Caco-2 (cell line): ENCODE results near the gene GASK1A. TPM values are rescaled to one million over a fixed set of nuclear protein-coding genes. Genes with fewer than 3 reads are reported as not detected.
A peak's percentile ranks its signal among the peaks of the same experiment; 100 is the strongest.

Experiments
- BruUV-seq: library from RNA; stranded (reverse); fragments of 400-500 nt; replicated peaks from 2 replicates; lab custom pipeline; 2021; lab: Mats Ljungman, UMichigan
- CTCF ChIA-PET: fragments of 300-600 bp; sonication (Branson Sonifier 250); formaldehyde crosslinking; loops from one replicate; lab custom pipeline; 2022; ENCODE audit warnings: antibody characterized with exemption; lab: Charles Lee
- POLR2A ChIA-PET: fragments of 300-600 bp; sonication (Branson Sonifier 250); formaldehyde crosslinking; loops from one replicate; lab custom pipeline; 2022; ENCODE audit warnings: antibody characterized with exemption; lab: Charles Lee
- DNase-seq, 2 experiments: peaks; one replicate each; pipeline versions ENCODE4 v3.0.0 to v3.0.0-alpha.2; 2020 to 2022
- H3K27me3 ChIP-seq: replicated peaks from 2 replicates; pipeline ENCODE4 v1.6.0; 2011; ENCODE audit warnings: low read length; ENCODE audit not compliant: control insufficient read depth, insufficient read depth
- H3K36me3 ChIP-seq: 2 replicates; pipeline ENCODE4 v1.5.1; 2011; ENCODE audit warnings: low read length; ENCODE audit not compliant: control insufficient read depth, insufficient read depth
- H3K4me1 ChIP-seq: fragments of 250-450 bp; sonication (Bioruptor Pico); 2 replicates; pipeline ENCODE4 v1.5.1; 2020; ENCODE audit warnings: mild to moderate bottlenecking
- H3K4me3 ChIP-seq: 2 replicates; pipeline ENCODE4 v1.5.1; 2011; ENCODE audit warnings: low read depth, mild to moderate bottlenecking, control low read depth, low read length
- H3K9me3 ChIP-seq: fragments of 250-450 bp; sonication (Bioruptor Pico); 2 replicates; pipeline ENCODE4 v1.5.1; 2020; ENCODE audit warnings: mild to moderate bottlenecking, moderate library complexity
- H3K27ac Mint-ChIP-seq: one replicate; pipeline ENCODE4 v1.8.0; 2022; ENCODE audit warnings: mixed read lengths; ENCODE audit not compliant: unreplicated experiment
- H3K27me3 Mint-ChIP-seq: one replicate; pipeline ENCODE4 v1.8.0; 2022; ENCODE audit warnings: mixed read lengths; ENCODE audit not compliant: insufficient read depth, unreplicated experiment
- H3K36me3 Mint-ChIP-seq: one replicate; pipeline ENCODE4 v1.8.0; 2022; ENCODE audit warnings: mild to moderate bottlenecking, mixed read lengths; ENCODE audit not compliant: insufficient read depth, unreplicated experiment
- H3K4me1 Mint-ChIP-seq: one replicate; pipeline ENCODE4 v1.8.0; 2022; ENCODE audit warnings: low read depth, mixed read lengths; ENCODE audit not compliant: unreplicated experiment
- H3K4me3 Mint-ChIP-seq: one replicate; pipeline ENCODE4 v1.8.0; 2022; ENCODE audit warnings: mild to moderate bottlenecking, moderate library complexity, mixed read lengths; ENCODE audit not compliant: unreplicated experiment
- H3K9me3 Mint-ChIP-seq: one replicate; pipeline ENCODE4 v1.8.0; 2022; ENCODE audit warnings: mixed read lengths; ENCODE audit not compliant: unreplicated experiment
- CTCF ChIP-seq, 2 experiments: fragments of 200-600 bp in 1 of 2; IDR thresholded peaks; 1 replicate in 1 of 2; 2 replicates in 1 of 2; pipeline versions ENCODE4 v1.5.1 to v1.8.0; 2011 to 2022; ENCODE audit warnings: antibody characterized with exemption in 1 of 2, control low read depth in 1 of 2, inconsistent platforms in 1 of 2, low read depth in 1 of 2, low read length in 1 of 2, mild to moderate bottlenecking in 1 of 2, moderate library complexity in 1 of 2; ENCODE audit not compliant: insufficient read depth in 1 of 2, severe bottlenecking in 1 of 2, unreplicated experiment in 1 of 2
- intact Hi-C: fragments of 100-400 bp; cut with micrococcal nuclease; formaldehyde crosslinking; loops from one replicate; pipeline ENCODE4 v1.10.0; 2022; ENCODE audit not compliant: unreplicated experiment
- total RNA-seq: library from RNA; stranded (reverse); gene quantifications from 2 replicates; pipeline ENCODE4 v1.2.3, GENCODE V29; 2022

The GASK1A gene
- total RNA-seq, 1 experiment from 2014 or later, result 0.16 TPM

GRCh38 chr3:43018246-43018645 is 39.1 kb downstream of the GASK1A start:
- Histone ChIP-seq H3K9me3 (0 out of 2 replicates have a peak, but pooled peaks cover 5% of the 10 kb centered on the region), H3K27me3 (no peaks in the 10 kb centered on the region), H3K4me3 (no peak overlapping the region), H3K36me3 (no peaks in the 10 kb centered on the region), H3K4me1 (no peaks in the 10 kb centered on the region)
- H3K4me1 Mint-ChIP-seq, result no peaks in the 10 kb centered on the region
- TF ChIP-seq CTCF (IDR thresholded peaks at IDR 0.05; ENCODE audit: insufficient read depth in 1 of 2, low read depth in 1 of 2, low read length in 1 of 2, severe bottlenecking in 1 of 2, unreplicated experiment in 1 of 2), result no peak
- intact Hi-C loops, result no loop called here
- no TSS peak for BruUV-seq
- H3K4me3 Mint-ChIP-seq, result no peak overlapping the region
- ChIA-PET CTCF (no interaction called here), POLR2A (no interaction called here)
- no peaks in the 10 kb centered on the region for H3K36me3 Mint-ChIP-seq
- DNase-seq, result no peak
- H3K27me3 Mint-ChIP-seq, result no peaks in the 10 kb centered on the region
- H3K9me3 Mint-ChIP-seq, result no peaks in the 10 kb centered on the region
- H3K27ac Mint-ChIP-seq, result no peak overlapping the region

DNA sequence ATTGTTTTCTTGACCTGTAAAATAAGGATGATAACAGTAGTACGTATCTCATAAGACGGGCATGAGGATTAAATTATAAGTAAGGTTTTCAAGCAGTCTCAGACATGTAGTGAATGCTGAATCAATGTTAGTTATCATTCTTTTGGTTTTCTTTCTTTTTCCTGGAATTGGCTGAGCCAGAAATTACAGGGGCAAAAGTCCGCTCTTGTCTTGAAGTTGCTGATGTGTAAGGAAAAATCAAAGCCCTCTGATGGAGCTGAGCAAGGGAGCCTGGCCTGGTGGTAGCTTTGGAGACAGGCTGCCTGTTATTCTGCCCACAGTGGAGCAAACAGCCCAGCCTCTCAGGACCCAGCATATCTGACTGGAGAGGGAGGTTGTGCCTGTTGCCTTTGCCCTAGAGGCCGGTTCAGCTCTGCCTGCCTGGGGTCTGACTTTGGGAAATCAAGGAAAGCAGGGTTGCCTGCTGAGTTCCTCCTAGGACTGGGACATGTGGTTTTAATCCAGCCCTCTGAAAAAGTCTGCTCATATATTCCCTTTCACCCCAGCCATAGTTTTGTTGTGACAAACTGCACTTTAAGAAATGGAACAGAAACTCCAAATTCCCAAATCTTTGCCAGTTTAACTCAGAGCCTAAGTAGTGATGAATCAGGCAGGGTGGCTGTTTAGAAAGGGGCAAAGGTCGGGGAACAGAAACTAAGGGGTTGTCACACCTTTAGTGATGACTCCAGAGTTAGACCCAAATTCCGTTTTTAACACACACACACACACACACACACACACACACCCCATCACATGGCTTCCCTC is 40.1 kb downstream of the GASK1A start:
- no peak for TF ChIP-seq CTCF (IDR thresholded peaks at IDR 0.05; ENCODE audit: insufficient read depth in 1 of 2, low read depth in 1 of 2, low read length in 1 of 2, severe bottlenecking in 1 of 2, unreplicated experiment in 1 of 2)
- Mint-ChIP-seq H3K36me3 (no peaks in the 10 kb centered on the region), H3K27me3 (no peaks in the 10 kb centered on the region), H3K4me1 (no peaks in the 10 kb centered on the region), H3K9me3 (no peaks in the 10 kb centered on the region), H3K4me3 (no peak overlapping the region), H3K27ac (no peak overlapping the region)
- ChIA-PET CTCF (no interaction called here), POLR2A (no interaction called here)
- no peak for DNase-seq
- no peak overlapping the region for H3K4me3 ChIP-seq
- H3K4me1 ChIP-seq, result no peaks in the 10 kb centered on the region
- 0 out of 2 replicates have a peak, but pooled peaks cover 5% of the 10 kb centered on the region for H3K9me3 ChIP-seq
- intact Hi-C loops, result no loop called here
- no TSS peak for BruUV-seq
- H3K36me3 ChIP-seq, result no peaks in the 10 kb centered on the region
- H3K27me3 ChIP-seq, result no peaks in the 10 kb centered on the region

DNA sequence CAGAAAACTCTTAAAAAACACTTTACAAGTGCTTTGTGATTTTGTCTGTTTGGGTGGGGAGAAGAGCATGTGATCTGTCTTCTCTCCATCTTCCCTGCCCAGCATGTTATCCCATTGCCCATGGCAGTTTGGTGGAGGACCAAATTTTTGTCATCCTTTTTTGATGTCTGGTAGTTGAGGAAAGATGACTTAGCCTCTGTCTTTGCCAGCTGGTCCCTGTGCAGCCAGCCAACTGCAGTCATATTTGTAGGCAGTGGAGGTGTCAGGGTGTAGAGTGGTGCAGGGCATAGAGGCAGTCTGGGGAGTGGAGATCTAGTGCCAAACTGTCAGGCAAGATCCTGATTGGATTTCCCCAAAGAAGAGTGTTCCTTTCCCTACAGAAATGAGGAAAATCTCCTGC is 40.7 kb downstream of the GASK1A start:
- TF ChIP-seq CTCF (IDR thresholded peaks at IDR 0.05; ENCODE audit: insufficient read depth in 1 of 2, low read depth in 1 of 2, low read length in 1 of 2, severe bottlenecking in 1 of 2, unreplicated experiment in 1 of 2), result no peak
- H3K36me3 Mint-ChIP-seq, result no peaks in the 10 kb centered on the region
- no peak overlapping the region for H3K4me3 ChIP-seq
- intact Hi-C loops, result no loop called here
- H3K4me1 Mint-ChIP-seq, result no peaks in the 10 kb centered on the region
- 0 out of 2 replicates have a peak, but pooled peaks cover under 1% of the 10 kb centered on the region for H3K9me3 ChIP-seq
- DNase-seq, result peak in 1 of 2 experiments; percentile 4
- H3K27ac Mint-ChIP-seq, result no peak overlapping the region
- ChIA-PET CTCF (no interaction called here), POLR2A (no interaction called here)
- no peak overlapping the region for H3K4me3 Mint-ChIP-seq
- no peaks in the 10 kb centered on the region for H3K36me3 ChIP-seq
- H3K27me3 ChIP-seq, result no peaks in the 10 kb centered on the region
- H3K4me1 ChIP-seq, result no peaks in the 10 kb centered on the region
- H3K27me3 Mint-ChIP-seq, result no peaks in the 10 kb centered on the region
- H3K9me3 Mint-ChIP-seq, result no peaks in the 10 kb centered on the region
- no TSS peak for BruUV-seq
